Measurements from ENCODE around the gene PKLR.
"Not testable (repeated sequence)": the region's sequence is repeated elsewhere in the genome, so short reads cannot be mapped to it uniquely, and the experiment has no call there.

The PKLR gene

GRCh38 chr1:155256058-155256852 is 45.0 kb downstream of the PKLR start:
- DNase-seq (ENCODE audit: low read depth in 2 of 2, low spot score in 1 of 2), result no peak

GRCh38 chr1:155255243-155256007 is 45.8 kb downstream of the PKLR start, which contains the start of gene ENTREP3:
ENTREP3 (minus strand) TSS chr1:155255483; CDS start chr1:155254877, 606 bp downstream.
- DNase-seq (ENCODE audit: low read depth in 2 of 2, low spot score in 1 of 2), result peak in 1 of 2 donors; percentile 39

GRCh38 chr1:155254714-155255242 is 46.5 kb downstream of the PKLR start:
- DNase-seq (ENCODE audit: low read depth in 2 of 2, low spot score in 1 of 2), result no peak

GRCh38 chr1:155254228-155254713 is 47.0 kb downstream of the PKLR start:
- no peak for DNase-seq (ENCODE audit: low read depth in 2 of 2, low spot score in 1 of 2)

- DNase-seq (ENCODE audit: low read depth in 2 of 2, low spot score in 1 of 2), result no peak
Measured at GRCh38 chr1:155253797-155254196, 47.4 kb downstream of the PKLR start.

- DNase-seq (ENCODE audit: low read depth in 2 of 2, low spot score in 1 of 2), result no peak
Measured at GRCh38 chr1:155253208-155253607, 48.0 kb downstream of the PKLR start.

GRCh38 chr1:155251566-155251965 is 49.7 kb downstream of the PKLR start:
- no peak for DNase-seq (ENCODE audit: low read depth in 2 of 2, low spot score in 1 of 2)

GRCh38 chr1:155250633-155251449 is 50.4 kb downstream of the PKLR start:
- DNase-seq (ENCODE audit: low read depth in 2 of 2, low spot score in 1 of 2), result peak; percentile 87 to 95

GRCh38 chr1:155250246-155250632 is 51.0 kb downstream of the PKLR start:
- DNase-seq (ENCODE audit: low read depth in 2 of 2, low spot score in 1 of 2), result no peak

GRCh38 chr1:155247667-155248553 is 53.3 kb downstream of the PKLR start:
- no peak for DNase-seq (ENCODE audit: low read depth in 2 of 2, low spot score in 1 of 2)

- not testable (repeated sequence) for DNase-seq (ENCODE audit: low read depth in 2 of 2, low spot score in 1 of 2)
Measured at GRCh38 chr1:155246796-155247195, 54.4 kb downstream of the PKLR start.

- DNase-seq (ENCODE audit: low read depth in 2 of 2, low spot score in 1 of 2), result no peak
Measured at GRCh38 chr1:155245163-155245524, 56.1 kb downstream of the PKLR start.

- DNase-seq (ENCODE audit: low read depth in 2 of 2, low spot score in 1 of 2), result peak; percentile 75 to 82
Measured at GRCh38 chr1:155244368-155245162, 56.7 kb downstream of the PKLR start.

- no peak for DNase-seq (ENCODE audit: low read depth in 2 of 2, low spot score in 1 of 2)
Measured at GRCh38 chr1:155242805-155243358, 58.4 kb downstream of the PKLR start.

- DNase-seq (ENCODE audit: low read depth in 2 of 2, low spot score in 1 of 2), result no peak
Measured at GRCh38 chr1:155241841-155242264, 59.4 kb downstream of the PKLR start.

- DNase-seq (ENCODE audit: low read depth in 2 of 2, low spot score in 1 of 2), result no peak
Measured at GRCh38 chr1:155241069-155241679, 60.1 kb downstream of the PKLR start.

Data from stimulated activated CD8-positive, alpha-beta memory T cell treated with anti-CD3 and anti-CD28 coated beads, Interleukin-4, amount 100 ng/mL, for 4 hours (primary cell).